Fibroblast of peridontal ligament (primary cell): ENCODE data around the gene ACAT2.
A peak's percentile ranks its signal among the peaks of the same experiment; 100 is the strongest.
"Not testable (repeated sequence)": the region's sequence is repeated elsewhere in the genome, so short reads cannot be mapped to it uniquely, and the experiment has no call there.

Source experiments
- DNase-seq: peaks from one replicate; pipeline ENCODE4 v3.0.0-alpha.2; 2010; ENCODE audit errors: extremely low read depth

ACAT2 gene

GRCh38 chr6:159761873-159762680, at the start of gene ACAT2:
TSS of gene ACAT2 (plus strand) at chr6:159762045. CDS start at chr6:159762088, 43 bp downstream.
- peak; percentile 90 for DNase-seq

GRCh38 chr6:159712389-159712788, 49.5 kb upstream of the ACAT2 start:
- not testable (repeated sequence) for DNase-seq

- DNase-seq: no peak
These were observed 47.9 kb upstream of the ACAT2 start for GRCh38 chr6:159713984-159714383.

GRCh38 chr6:159714404-159714803, 47.4 kb upstream of the ACAT2 start:
- DNase-seq: no peak

GRCh38 chr6:159715166-159715565, 46.7 kb upstream of the ACAT2 start:
- DNase-seq: no peak

- DNase-seq: no peak
These were observed 46.2 kb upstream of the ACAT2 start for GRCh38 chr6:159715605-159716004.

GRCh38 chr6:159716247-159717096, 45.4 kb upstream of the ACAT2 start:
- DNase-seq: peak; percentile 99

- DNase-seq: no peak
These were observed 43.2 kb upstream of the ACAT2 start for GRCh38 chr6:159718634-159719033.

- no peak for DNase-seq
These were observed 42.6 kb upstream of the ACAT2 start for GRCh38 chr6:159719287-159719686.

- DNase-seq: peak; percentile 34
These were observed 41.1 kb upstream of the ACAT2 start for GRCh38 chr6:159720708-159721107.

- not testable (repeated sequence) for DNase-seq
These were observed 39.9 kb upstream of the ACAT2 start for GRCh38 chr6:159721981-159722380.

- no peak for DNase-seq
These were observed 39.2 kb upstream of the ACAT2 start for GRCh38 chr6:159722655-159723054.

GRCh38 chr6:159723259-159723658, 38.6 kb upstream of the ACAT2 start:
- no peak for DNase-seq

GRCh38 chr6:159724778-159725177, 37.1 kb upstream of the ACAT2 start:
- DNase-seq: no peak

- DNase-seq: not testable (repeated sequence)
These were observed 36.6 kb upstream of the ACAT2 start for GRCh38 chr6:159725208-159725607.

GRCh38 chr6:159726255-159726917, 35.5 kb upstream of the ACAT2 start:
- DNase-seq: no peak

GRCh38 chr6:159726918-159727716, 34.7 kb upstream of the ACAT2 start, which contains the start of gene WTAP:
TSS of gene WTAP (plus strand) at chr6:159727506. CDS start at chr6:159736266, 8,760 bp downstream.
- peak; percentile 87 for DNase-seq

GRCh38 chr6:159727717-159728445, 34.0 kb upstream of the ACAT2 start:
- DNase-seq: peak; percentile 47

GRCh38 chr6:159728531-159728964, 33.3 kb upstream of the ACAT2 start:
- DNase-seq: peak; percentile 30

GRCh38 chr6:159729598-159730331, 32.1 kb upstream of the ACAT2 start:
- DNase-seq: peak; percentile 30
